Chondrocyte (in vitro differentiated cells): ENCODE data around the gene ADCY6. TPM values are rescaled to one million over a fixed set of nuclear protein-coding genes. Genes with fewer than 3 reads are reported as not detected.

Experiments
- DNase-seq: peaks from one replicate; pipeline ENCODE4 v3.0.0; 2021; ENCODE audit warnings: mixed read lengths, low spot score
- H3K27ac Mint-ChIP-seq: one replicate; pipeline ENCODE4 v1.8.0; 2021; ENCODE audit warnings: mild to moderate bottlenecking, moderate library complexity, mixed read lengths; ENCODE audit not compliant: unreplicated experiment
- H3K27me3 Mint-ChIP-seq: 2 replicates; pipeline ENCODE4 v1.8.0; 2021; ENCODE audit warnings: low read depth, mixed read lengths
- H3K36me3 Mint-ChIP-seq: 2 replicates; pipeline ENCODE4 v1.8.0; 2021; ENCODE audit warnings: low read depth, mixed read lengths
- H3K4me1 Mint-ChIP-seq: 2 replicates; pipeline ENCODE4 v1.8.0; 2021; ENCODE audit warnings: low read depth, mild to moderate bottlenecking, mixed read lengths
- H3K4me3 Mint-ChIP-seq: one replicate; pipeline ENCODE4 v1.8.0; 2021; ENCODE audit warnings: mild to moderate bottlenecking, moderate library complexity, mixed read lengths; ENCODE audit not compliant: unreplicated experiment
- H3K9me3 Mint-ChIP-seq: 2 replicates; pipeline ENCODE4 v1.8.0; 2021; ENCODE audit warnings: low read depth, mixed read lengths
- long read RNA-seq: library from polyadenylated mRNA; stranded (forward); transcript quantifications from one replicate; pipeline ENCODE4 v2.0.0, GENCODE V29; 2021
- total RNA-seq: library from RNA; stranded (reverse); gene quantifications from 3 replicates; pipeline ENCODE4 v1.2.1, GENCODE V29; 2021
- TF ChIP-seq, protein P1 (sequence below): fragments of 200-600 bp; sonication (generic); IDR thresholded peaks from 2 replicates; pipeline ENCODE4 v1.5.0; 2021; ENCODE audit warnings: antibody characterized with exemption, mild to moderate bottlenecking, moderate library complexity

Gene ADCY6
- 54.9 to 57.6 TPM (median 57.2 TPM) in 3 replicates for total RNA-seq
- long read RNA-seq, full-length matches to known transcripts: 6 of 77 reads
- long read RNA-seq, partial matches to known transcripts: 23 of 77 reads
- long read RNA-seq, other reads (novel, unspliced or antisense): 48 of 77 reads

DNA sequence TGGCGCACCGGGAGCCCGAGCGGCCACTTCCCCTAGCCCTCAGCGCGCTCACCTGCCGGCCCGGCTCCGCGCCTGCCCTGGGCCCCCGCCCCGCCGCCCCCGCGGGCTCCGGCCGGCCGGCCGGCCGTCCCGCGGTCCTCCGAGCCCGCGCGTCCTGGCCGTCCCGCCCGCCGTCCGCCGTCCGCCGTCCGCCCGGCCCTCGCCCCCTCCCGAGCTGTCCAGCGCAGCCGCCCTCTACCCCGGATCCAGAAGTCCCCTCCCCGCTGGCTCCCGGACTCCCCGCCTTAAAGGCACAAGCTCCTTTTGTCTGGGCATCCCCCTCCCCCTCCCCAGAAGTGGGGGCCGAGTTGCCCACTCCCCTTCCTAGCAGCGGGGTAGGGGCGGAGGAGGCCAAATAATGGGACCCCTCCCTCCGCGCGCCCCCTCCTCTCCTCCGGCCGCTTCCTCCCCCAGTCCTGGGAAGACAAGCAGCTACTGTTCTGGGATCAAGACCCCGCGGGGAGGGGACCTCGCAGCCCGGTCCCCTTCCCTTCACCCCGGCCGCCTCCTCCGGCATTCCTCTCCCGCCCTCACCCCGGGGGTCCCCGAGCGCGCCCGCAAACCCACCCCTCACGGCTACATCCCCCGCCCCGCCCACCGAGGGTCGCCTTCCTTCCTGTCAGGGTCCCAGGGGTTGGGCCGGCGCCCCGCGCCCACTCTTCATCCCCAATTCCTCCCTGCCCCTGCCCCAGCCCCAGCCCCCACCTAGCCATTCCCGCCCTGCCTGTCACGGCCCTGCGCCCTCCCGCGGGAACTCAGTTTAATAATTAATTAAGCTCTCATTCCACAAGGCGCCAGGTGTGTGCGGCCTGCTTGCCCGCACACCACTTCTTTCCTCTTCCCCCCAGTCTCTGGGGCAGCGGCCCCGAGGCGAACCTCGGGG, at the start of gene ADCY6:
Gene ADCY6, minus strand, starts transcription at position 236 of the 922 bp plus-strand sequence. CDS start 5,655 bp downstream, outside the sequence.
- H3K4me3 Mint-ChIP-seq: peak within 1 kb of the TSS; percentile 93
- TF ChIP-seq, protein P1, sequence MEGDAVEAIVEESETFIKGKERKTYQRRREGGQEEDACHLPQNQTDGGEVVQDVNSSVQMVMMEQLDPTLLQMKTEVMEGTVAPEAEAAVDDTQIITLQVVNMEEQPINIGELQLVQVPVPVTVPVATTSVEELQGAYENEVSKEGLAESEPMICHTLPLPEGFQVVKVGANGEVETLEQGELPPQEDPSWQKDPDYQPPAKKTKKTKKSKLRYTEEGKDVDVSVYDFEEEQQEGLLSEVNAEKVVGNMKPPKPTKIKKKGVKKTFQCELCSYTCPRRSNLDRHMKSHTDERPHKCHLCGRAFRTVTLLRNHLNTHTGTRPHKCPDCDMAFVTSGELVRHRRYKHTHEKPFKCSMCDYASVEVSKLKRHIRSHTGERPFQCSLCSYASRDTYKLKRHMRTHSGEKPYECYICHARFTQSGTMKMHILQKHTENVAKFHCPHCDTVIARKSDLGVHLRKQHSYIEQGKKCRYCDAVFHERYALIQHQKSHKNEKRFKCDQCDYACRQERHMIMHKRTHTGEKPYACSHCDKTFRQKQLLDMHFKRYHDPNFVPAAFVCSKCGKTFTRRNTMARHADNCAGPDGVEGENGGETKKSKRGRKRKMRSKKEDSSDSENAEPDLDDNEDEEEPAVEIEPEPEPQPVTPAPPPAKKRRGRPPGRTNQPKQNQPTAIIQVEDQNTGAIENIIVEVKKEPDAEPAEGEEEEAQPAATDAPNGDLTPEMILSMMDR: peak; percentile 24
- H3K36me3 Mint-ChIP-seq: no peaks in the 10 kb centered on the region
- H3K9me3 Mint-ChIP-seq: no peaks in the 10 kb centered on the region
- DNase-seq: no peak
- peaks cover 38% of the 10 kb centered on the region for H3K4me1 Mint-ChIP-seq
- no peaks in the 10 kb centered on the region for H3K27me3 Mint-ChIP-seq
- H3K27ac Mint-ChIP-seq: peak within 1 kb of the TSS; percentile 92

DNA sequence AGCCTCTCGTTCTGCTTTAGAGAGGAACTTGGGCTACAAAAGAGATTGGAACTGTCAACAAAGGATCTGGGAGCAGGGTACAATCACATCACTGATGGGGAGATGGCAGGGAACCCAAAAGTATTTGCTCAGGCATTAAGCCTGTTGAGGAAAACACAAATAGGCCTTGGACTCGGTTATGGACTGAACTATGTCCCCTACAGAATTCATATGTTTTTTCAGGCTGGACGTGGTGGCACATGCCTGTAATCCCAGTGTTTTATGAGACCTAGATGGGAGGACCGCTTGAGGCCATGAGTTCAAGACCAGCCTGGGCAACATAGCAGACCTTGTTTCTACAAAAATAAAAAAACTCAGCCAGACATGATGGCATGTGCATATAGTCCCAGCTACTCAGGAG, 49.2 kb upstream of the ADCY6 start:
- peaks cover 41% of the 10 kb centered on the region for H3K36me3 Mint-ChIP-seq
- no peak overlapping the region for H3K4me3 Mint-ChIP-seq
- TF ChIP-seq, protein P1: no peak
- no peak overlapping the region for H3K27ac Mint-ChIP-seq
- no peaks in the 10 kb centered on the region for H3K9me3 Mint-ChIP-seq
- H3K27me3 Mint-ChIP-seq: no peaks in the 10 kb centered on the region
- DNase-seq: no peak
- H3K4me1 Mint-ChIP-seq: no peaks in the 10 kb centered on the region

DNA sequence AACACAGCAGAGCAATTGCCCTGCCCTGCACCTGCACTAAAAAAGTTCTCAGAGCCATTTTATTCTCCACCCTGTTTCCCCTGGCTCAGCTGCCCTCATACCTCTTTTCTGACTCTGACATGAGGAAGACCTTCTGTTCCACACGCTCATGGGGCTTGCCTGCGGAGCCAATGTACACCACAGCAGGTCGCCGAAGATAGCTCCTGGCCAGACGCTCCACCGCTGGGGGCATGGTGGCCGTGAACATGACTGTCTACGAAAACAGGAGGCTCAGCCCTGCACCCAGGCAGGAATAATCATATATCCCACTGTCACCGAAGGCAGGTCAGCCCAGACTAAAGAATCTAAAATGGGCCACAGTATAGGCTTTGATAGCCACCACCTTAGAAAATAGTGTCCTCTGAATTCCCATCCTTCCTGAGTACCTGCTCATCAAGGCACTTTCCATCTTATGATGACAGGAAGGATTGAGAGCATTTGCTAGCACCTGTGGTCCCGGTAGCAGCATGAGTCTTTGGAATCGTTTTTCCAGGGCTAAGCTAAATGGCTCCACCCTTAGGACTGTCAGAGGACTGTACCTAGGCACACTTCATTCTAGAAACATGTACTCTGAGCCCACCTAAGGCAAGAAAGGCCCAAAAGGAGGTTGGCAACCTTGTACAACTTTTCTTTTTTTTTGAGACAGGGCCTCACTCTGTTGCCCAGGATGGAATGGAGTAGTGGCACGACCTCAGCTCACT, 43.6 kb upstream of the ADCY6 start:
- H3K27ac Mint-ChIP-seq: no peak overlapping the region

DNA sequence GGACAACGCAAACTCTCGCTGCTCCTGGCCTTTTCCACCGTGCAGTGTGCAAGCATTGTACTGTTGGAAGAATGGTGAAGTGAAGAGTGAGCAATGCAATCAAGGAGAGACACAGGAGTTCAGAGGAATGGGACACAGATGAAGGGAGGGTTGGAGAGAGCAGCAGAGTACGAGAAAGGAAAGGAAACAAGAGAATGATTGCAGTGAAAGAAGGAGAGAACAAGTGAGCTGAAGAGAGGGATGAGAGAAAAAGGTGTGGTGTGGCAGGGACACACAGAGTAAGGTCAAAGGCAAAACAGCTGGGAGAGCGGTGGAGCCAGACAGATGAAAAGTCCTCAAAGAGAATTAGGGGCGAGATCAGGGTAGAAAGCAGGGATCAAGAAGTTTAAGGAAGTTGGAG, 42.4 kb upstream of the ADCY6 start:
- peaks cover 41% of the 10 kb centered on the region for H3K36me3 Mint-ChIP-seq
- no peaks in the 10 kb centered on the region for H3K9me3 Mint-ChIP-seq
- TF ChIP-seq, protein P1: no peak
- H3K4me1 Mint-ChIP-seq: no peaks in the 10 kb centered on the region
- no peak overlapping the region for H3K4me3 Mint-ChIP-seq
- H3K27me3 Mint-ChIP-seq: no peaks in the 10 kb centered on the region
- no peak overlapping the region for H3K27ac Mint-ChIP-seq
- no peak for DNase-seq

More for the DNA sequence above, 43.6 kb upstream of the ADCY6 start:
- Mint-ChIP-seq H3K36me3 (peaks cover 49% of the 10 kb centered on the region), H3K9me3 (no peaks in the 10 kb centered on the region), H3K4me1 (no peaks in the 10 kb centered on the region), H3K27me3 (no peaks in the 10 kb centered on the region), H3K4me3 (no peak overlapping the region)
- DNase-seq: no peak
- TF ChIP-seq, protein P1: no peak
